Keratinocyte (primary cell): ENCODE results near the gene CTTNBP2. TPM values are rescaled to one million over a fixed set of nuclear protein-coding genes. Genes with fewer than 3 reads are reported as not detected.

Experiments
- DNase-seq: peaks from one replicate; pipeline ENCODE4 v3.0.0-alpha.2; 2011; ENCODE audit warnings: low read depth, missing footprints, low spot score
- FAIRE-seq: peaks from 2 replicates; lab custom pipeline; 2011; peaks lifted over from hg19 to GRCh38; lab: Jason Lieb, UNC
- H2AFZ ChIP-seq: 2 replicates; pipeline ENCODE4 v1.6.0; 2012; ENCODE audit warnings: low read length, control low read depth, inconsistent platforms; ENCODE audit not compliant: control insufficient read depth
- H3K27ac ChIP-seq: 2 replicates; pipeline ENCODE4 v1.5.1; 2011; ENCODE audit warnings: low read length; ENCODE audit not compliant: control insufficient read depth, insufficient read depth
- H3K27me3 ChIP-seq: 3 replicates; pipeline ENCODE4 v1.6.0; 2011; ENCODE audit warnings: low read length; ENCODE audit not compliant: control insufficient read depth, insufficient read depth; ENCODE audit errors: extremely low read depth
- H3K36me3 ChIP-seq, 2 experiments: 2 replicates in 1 of 2; 3 replicates in 1 of 2; pipeline ENCODE4 v1.5.1; 2011; ENCODE audit warnings: low read length in 2 of 2, mild to moderate bottlenecking in 1 of 2; ENCODE audit not compliant: control insufficient read depth in 2 of 2, insufficient read depth in 2 of 2; ENCODE audit errors: extremely low read depth in 1 of 2
- H3K4me1 ChIP-seq: 3 replicates; pipeline ENCODE4 v1.5.1; 2011; ENCODE audit warnings: low read length; ENCODE audit not compliant: control insufficient read depth, insufficient read depth; ENCODE audit errors: extremely low read depth
- H3K4me2 ChIP-seq: 3 replicates; pipeline ENCODE4 v1.6.0; 2011; ENCODE audit warnings: low read depth, low read length; ENCODE audit not compliant: control insufficient read depth, insufficient read depth; ENCODE audit errors: extremely low read depth
- H3K4me3 ChIP-seq, 3 experiments: fragments of 200-600 bp in 1 of 3; sonication (generic) in 1 of 3; 2 replicates in 2 of 3; 3 replicates in 1 of 3; pipeline ENCODE4 v1.5.1; 2011 to 2016; ENCODE audit warnings: low read length in 3 of 3, mild to moderate bottlenecking in 3 of 3, control low read depth in 2 of 3, inconsistent platforms in 1 of 3, low read depth in 1 of 3, mixed read lengths in 1 of 3, mixed run types in 1 of 3, moderate library complexity in 1 of 3; ENCODE audit not compliant: control insufficient read depth in 2 of 3, insufficient read depth in 2 of 3; ENCODE audit errors: extremely low read depth in 1 of 3
- H3K79me2 ChIP-seq: 2 replicates; pipeline ENCODE4 v1.6.0; 2012; ENCODE audit warnings: low read length; ENCODE audit not compliant: control insufficient read depth, insufficient read depth
- H3K9ac ChIP-seq: 3 replicates; pipeline ENCODE4 v1.6.0; 2011; ENCODE audit warnings: low read length; ENCODE audit not compliant: control insufficient read depth, insufficient read depth; ENCODE audit errors: extremely low read depth
- H3K9me1 ChIP-seq: 3 replicates; pipeline ENCODE4 v1.6.0; 2011; ENCODE audit warnings: low read length; ENCODE audit not compliant: control insufficient read depth, insufficient read depth; ENCODE audit errors: extremely low read depth
- H3K9me3 ChIP-seq: 2 replicates; pipeline ENCODE4 v1.5.1; 2012; ENCODE audit warnings: low read depth, low read length; ENCODE audit not compliant: control insufficient read depth
- H4K20me1 ChIP-seq: 3 replicates; pipeline ENCODE4 v1.6.0; 2011; ENCODE audit warnings: low read length; ENCODE audit not compliant: control insufficient read depth, insufficient read depth; ENCODE audit errors: extremely low read depth
- CTCF ChIP-seq, 3 experiments: IDR thresholded peaks in 1 of 3; conservative IDR thresholded peaks in 1 of 3; optimal IDR thresholded peaks in 1 of 3; 2 replicates in 2 of 3; 3 replicates in 1 of 3; pipeline versions ENCODE3 to v1.5.1; 2011; ENCODE audit warnings: low read length in 3 of 3, mild to moderate bottlenecking in 3 of 3, moderate library complexity in 2 of 3, control low read depth in 1 of 3, inconsistent platforms in 1 of 3; ENCODE audit not compliant: insufficient read depth in 2 of 3; ENCODE audit errors: extremely low read depth in 1 of 3
- EZH2 ChIP-seq: IDR thresholded peaks from one replicate; pipeline ENCODE4 v1.6.1; 2012; ENCODE audit warnings: inconsistent platforms, mild to moderate bottlenecking, low read length, moderate library complexity
- dilution Hi-C: fragments of 300-500 bp; cut with MboI; formaldehyde crosslinking; loops from one replicate; pipeline ENCODE4 v1.7.0; 2020; ENCODE audit warnings: low sequenced_read_pairs; ENCODE audit not compliant: extremely low pct_ligation_motif_present
- polyA plus RNA-seq, 5 experiments: library from polyadenylated mRNA; depleted of rRNA in 3 of 5; stranded (reverse) in 3 of 5; stranded (forward) in 1 of 5; unstranded in 1 of 5; fragments of >200 nt; gene quantifications; 1 replicate in 1 of 5; 2 replicates in 3 of 5; 3 replicates in 1 of 5; pipeline versions ENCODE4 v1.2.1 to v1.2.3, GENCODE V29; 2011 to 2012; ENCODE audit warnings: missing spikeins in 2 of 5, low read depth in 1 of 5, low replicate concordance in 1 of 5

CTTNBP2 gene
- polyA plus RNA-seq, 1 donor (not counting 4 experiments of a cell fraction or from before 2014, with no cell fraction given) = 0.55 TPM

- Histone ChIP-seq H3K9ac (no peak overlapping the region), H2AFZ (no peak overlapping the region), H3K9me1 (no peaks in the 10 kb centered on the region), H3K4me2 (no peak overlapping the region), H3K79me2 (no peaks in the 10 kb centered on the region), H3K4me1 (no peaks in the 10 kb centered on the region), H4K20me1 (no peaks in the 10 kb centered on the region), H3K27me3 (no peaks in the 10 kb centered on the region), H3K9me3 (no peaks in the 10 kb centered on the region), H3K27ac (no peak overlapping the region), H3K4me3 (no peak overlapping the region), H3K36me3 (no peaks in the 10 kb centered on the region)
- dilution Hi-C loops = no loop called here
- DNase-seq (no peak), FAIRE-seq (no peak)
- TF ChIP-seq CTCF (optimal IDR thresholded peaks at IDR 0.05 in 1 of 3, IDR thresholded peaks at IDR 0.05 in 1 of 3, conservative IDR thresholded peaks at IDR 0.05 in 1 of 3; ENCODE audit: extremely low read depth in 1 of 3, insufficient read depth in 2 of 3, low read length in 3 of 3) (no peak), EZH2 (no peak)
These were observed 142.9 kb downstream of the CTTNBP2 start for GRCh38 chr7:117730390-117730789.

DNA sequence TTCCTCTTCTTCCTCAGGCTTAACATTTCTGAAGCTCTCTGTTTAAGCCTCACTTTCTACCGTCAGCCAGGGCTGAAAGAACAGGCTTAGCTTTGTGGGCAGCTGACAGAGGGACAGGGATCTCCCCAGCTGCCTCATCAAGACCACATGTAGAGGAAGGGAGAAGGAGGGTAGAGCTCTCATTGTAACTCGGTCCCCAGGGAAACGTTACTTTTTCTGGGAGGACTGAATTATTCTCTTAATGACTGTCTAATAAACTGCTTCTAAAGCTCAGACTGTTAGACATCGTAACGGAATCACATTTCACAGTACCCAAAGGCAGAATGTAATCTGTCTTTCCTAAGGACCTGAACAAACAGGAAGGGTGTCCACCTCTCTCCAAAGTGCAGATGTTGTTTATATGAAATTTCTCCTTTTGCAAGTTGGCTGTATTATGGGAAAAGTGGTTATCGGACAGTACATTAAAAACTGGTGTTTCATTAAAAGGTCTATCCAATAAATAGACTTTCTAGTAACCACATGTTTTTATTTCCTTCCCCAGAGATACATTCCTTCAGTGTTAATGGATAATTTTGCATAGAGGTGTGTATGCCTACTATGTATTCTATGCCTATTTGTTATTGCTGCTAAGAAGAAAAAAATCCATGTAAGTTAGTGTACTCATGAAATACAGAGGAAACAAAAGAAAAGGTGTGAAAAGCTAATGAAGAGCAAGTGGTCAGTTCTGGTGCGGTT lies 144.2 kb downstream of the CTTNBP2 start:
- TF ChIP-seq EZH2 (no peak), CTCF (optimal IDR thresholded peaks at IDR 0.05 in 1 of 3, IDR thresholded peaks at IDR 0.05 in 1 of 3, conservative IDR thresholded peaks at IDR 0.05 in 1 of 3; ENCODE audit: extremely low read depth in 1 of 3, insufficient read depth in 2 of 3, low read length in 3 of 3) (no peak)
- H4K20me1 ChIP-seq = no peaks in the 10 kb centered on the region
- no peak overlapping the region for H3K27ac ChIP-seq
- H3K36me3 ChIP-seq = no peaks in the 10 kb centered on the region
- no peaks in the 10 kb centered on the region for H3K9me3 ChIP-seq
- no peak overlapping the region for H3K4me2 ChIP-seq
- H3K4me1 ChIP-seq = no peaks in the 10 kb centered on the region
- no peak overlapping the region for H3K9ac ChIP-seq
- DNase-seq = no peak
- no peak overlapping the region for H2AFZ ChIP-seq
- no peaks in the 10 kb centered on the region for H3K27me3 ChIP-seq
- H3K79me2 ChIP-seq = no peaks in the 10 kb centered on the region
- H3K4me3 ChIP-seq = no peak overlapping the region
- no peaks in the 10 kb centered on the region for H3K9me1 ChIP-seq
- dilution Hi-C loops = no loop called here
- FAIRE-seq = no peak
